Activated naive CD4-positive, alpha-beta T cell treated with anti-CD3 and anti-CD28 coated beads, Interleukin-2, amount 50 U/mL, for 24 hours (primary cell): ENCODE measurements around the gene SLFN12.

Experiments used
- H3K27ac Mint-ChIP-seq: one replicate; pipeline ENCODE4 v1.8.0; 2021; ENCODE audit warnings: mild to moderate bottlenecking, mixed read lengths
- H3K27me3 Mint-ChIP-seq: one replicate; pipeline ENCODE4 v1.8.0; 2021; ENCODE audit warnings: mixed read lengths
- H3K36me3 Mint-ChIP-seq: one replicate; pipeline ENCODE4 v1.8.0; 2021; ENCODE audit warnings: mixed read lengths
- H3K4me1 Mint-ChIP-seq: one replicate; pipeline ENCODE4 v1.8.0; 2021; ENCODE audit warnings: mixed read lengths
- H3K4me3 Mint-ChIP-seq: one replicate; pipeline ENCODE4 v1.8.0; 2021; ENCODE audit warnings: mild to moderate bottlenecking, mixed read lengths
- H3K9me3 Mint-ChIP-seq: one replicate; pipeline ENCODE4 v1.8.0; 2021; ENCODE audit warnings: mixed read lengths

Gene SLFN12

DNA sequence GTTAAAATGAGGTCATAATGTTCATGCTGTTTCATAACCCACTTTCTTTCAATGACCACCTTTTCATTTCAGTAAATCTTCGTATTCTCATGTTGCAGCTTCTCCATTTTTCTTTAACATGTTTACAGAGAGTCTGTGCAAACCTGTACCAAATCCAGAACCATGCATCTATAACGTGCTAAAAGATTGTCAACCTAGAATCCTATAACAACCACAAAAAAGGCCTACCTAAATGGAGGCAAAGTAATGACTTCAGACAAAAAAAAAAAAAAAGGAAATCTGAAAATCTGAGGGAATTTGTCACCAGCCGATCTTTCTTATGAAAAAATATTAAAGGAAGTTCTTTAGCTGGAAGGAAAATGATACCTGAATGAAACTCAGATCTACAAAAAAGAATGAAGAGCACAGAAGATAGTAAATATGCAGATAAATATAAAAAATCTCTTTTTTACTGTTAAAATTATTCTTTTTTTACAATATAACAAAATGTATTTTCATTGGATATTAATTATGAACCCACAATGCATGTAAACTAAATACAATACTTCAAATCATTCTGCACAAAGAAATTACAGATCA, 57.4 kb downstream of the SLFN12 start:
- peaks cover 66% of the 10 kb centered on the region for H3K4me1 Mint-ChIP-seq
- peaks cover 9% of the 10 kb centered on the region for H3K9me3 Mint-ChIP-seq
- H3K27ac Mint-ChIP-seq = peak overlapping the region; percentile 96
- peak overlapping the region; percentile 97 for H3K4me3 Mint-ChIP-seq
- H3K36me3 Mint-ChIP-seq = peaks cover 3% of the 10 kb centered on the region
- no peaks in the 10 kb centered on the region for H3K27me3 Mint-ChIP-seq

DNA sequence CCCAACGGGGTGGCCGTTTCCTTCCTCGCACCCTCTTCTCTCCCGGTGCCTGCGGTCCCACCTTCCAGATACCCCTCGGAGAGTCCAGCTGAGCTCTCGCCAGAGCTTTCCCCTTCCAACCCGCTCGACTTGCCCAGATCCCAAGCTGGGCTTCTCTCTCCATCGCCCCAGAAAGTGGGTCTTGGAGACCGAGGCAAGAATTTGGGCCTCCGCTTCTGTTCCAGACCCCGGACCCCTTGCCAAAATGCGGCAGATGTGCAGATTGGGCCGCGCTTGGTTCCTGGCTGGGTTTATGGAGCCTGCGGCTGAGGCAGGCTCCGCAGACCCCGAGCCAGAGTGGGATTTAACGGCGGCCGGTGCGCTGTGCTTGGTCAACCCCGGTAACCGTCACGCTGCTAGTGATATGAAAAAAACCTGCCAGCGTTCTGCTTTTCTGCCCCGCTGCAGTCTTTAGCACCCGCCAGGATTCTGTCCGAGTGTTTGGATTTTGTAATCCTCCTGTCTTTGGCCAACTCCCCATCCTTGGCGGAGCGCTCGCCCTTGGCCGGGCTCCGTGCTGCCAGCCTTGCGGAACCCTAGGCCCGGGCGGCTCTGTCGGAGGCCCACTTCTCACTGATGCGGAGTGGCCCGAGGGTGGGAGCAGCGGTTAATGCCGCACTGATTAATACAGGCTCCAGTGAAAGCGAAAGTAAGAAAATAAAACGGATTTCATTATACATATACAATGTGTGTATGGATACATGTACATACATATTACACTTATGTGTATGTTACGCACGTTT, 58.1 kb downstream of the SLFN12 start:
- Mint-ChIP-seq H3K36me3 (peaks cover 8% of the 10 kb centered on the region), H3K9me3 (peaks cover 14% of the 10 kb centered on the region), H3K4me1 (peaks cover 69% of the 10 kb centered on the region)

GRCh38 chr17:35373534-35373983, 58.7 kb downstream of the SLFN12 start, which contains the start of gene SLFN11:
Gene SLFN11, minus strand, starts transcription at chr17:35373621. Its CDS starts 9,814 bp downstream, at chr17:35363807.
- Mint-ChIP-seq H3K4me1 (peaks cover 70% of the 10 kb centered on the region), H3K9me3 (peaks cover 14% of the 10 kb centered on the region), H3K27me3 (no peaks in the 10 kb centered on the region), H3K36me3 (peaks cover 8% of the 10 kb centered on the region), H3K27ac (peak within 1 kb of the TSS; percentile 96), H3K4me3 (peak within 1 kb of the TSS; percentile 97)

More for the DNA sequence above, 58.1 kb downstream of the SLFN12 start:
- Mint-ChIP-seq H3K4me3 (peak overlapping the region; percentile 97), H3K27me3 (no peaks in the 10 kb centered on the region), H3K27ac (peak overlapping the region; percentile 96)

GRCh38 chr17:35372846-35373533, 59.3 kb downstream of the SLFN12 start:
- Mint-ChIP-seq H3K36me3 (peaks cover 8% of the 10 kb centered on the region), H3K27ac (peak overlapping the region; percentile 96)

DNA sequence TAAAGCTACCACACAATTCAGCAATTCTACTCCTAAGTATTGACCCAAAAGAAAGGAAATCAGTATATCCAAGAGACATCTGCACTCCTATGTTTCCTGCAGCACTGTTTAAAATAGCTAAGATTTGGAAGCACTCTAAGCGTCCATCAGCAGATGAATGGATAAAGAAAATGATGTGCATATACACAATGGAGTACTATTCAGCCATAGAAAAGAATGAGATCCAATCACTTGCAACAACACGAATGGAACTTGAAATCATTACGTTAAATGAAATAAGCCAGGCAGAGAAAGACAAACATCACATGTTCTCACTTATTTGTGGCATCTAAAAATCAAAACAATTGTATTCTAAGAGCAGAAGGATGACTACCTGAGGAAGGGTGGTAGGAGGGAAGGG, 60.4 kb downstream of the SLFN12 start:
- Mint-ChIP-seq H3K27ac (peak overlapping the region; percentile 52), H3K4me1 (peaks cover 73% of the 10 kb centered on the region), H3K9me3 (peaks cover 14% of the 10 kb centered on the region), H3K27me3 (no peaks in the 10 kb centered on the region), H3K4me3 (peak overlapping the region; percentile 82), H3K36me3 (peaks cover 8% of the 10 kb centered on the region)

More at GRCh38 chr17:35372846-35373533, 59.3 kb downstream of the SLFN12 start:
- H3K27me3 Mint-ChIP-seq = no peaks in the 10 kb centered on the region
- H3K9me3 Mint-ChIP-seq = peaks cover 14% of the 10 kb centered on the region
- H3K4me3 Mint-ChIP-seq = peak overlapping the region; percentile 97
- H3K4me1 Mint-ChIP-seq = peaks cover 74% of the 10 kb centered on the region

DNA sequence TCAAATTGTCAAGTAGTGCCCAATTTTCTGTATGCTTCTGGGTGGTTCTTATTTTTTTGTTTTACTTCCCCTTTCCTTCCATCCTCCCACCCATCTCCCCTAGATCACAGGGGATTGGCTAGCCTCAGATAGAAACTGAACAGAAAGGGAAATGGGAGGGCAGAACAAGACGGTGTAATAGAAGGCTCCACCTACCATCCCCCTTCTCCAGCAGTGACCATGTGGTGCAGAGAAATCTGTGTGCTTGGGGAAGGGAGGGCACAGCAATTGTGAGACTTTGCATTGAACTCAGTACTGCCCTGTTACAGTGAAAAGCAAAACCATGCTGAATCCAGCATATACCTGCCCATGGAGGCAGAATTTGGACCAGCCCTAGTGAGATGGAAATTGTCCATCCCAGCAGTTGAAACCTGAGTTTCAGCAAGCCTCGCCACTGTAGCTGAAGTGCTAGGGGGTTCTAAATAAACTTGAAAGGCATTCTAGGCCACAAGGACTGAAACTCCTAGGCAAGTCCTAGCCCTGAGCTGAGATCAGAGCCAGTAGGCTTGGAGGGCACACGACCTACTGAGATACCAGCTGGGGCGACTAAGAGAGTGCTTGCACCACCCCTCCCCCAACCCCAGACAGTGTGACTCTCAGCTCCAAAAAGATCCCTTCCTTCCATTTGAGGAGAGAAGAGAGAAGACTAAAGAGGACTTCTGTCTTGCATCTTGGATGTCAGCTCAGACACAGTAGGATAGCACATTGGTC, 64.0 kb downstream of the SLFN12 start:
- H3K27ac Mint-ChIP-seq = no peak overlapping the region
- H3K4me1 Mint-ChIP-seq = peaks cover 56% of the 10 kb centered on the region
- H3K36me3 Mint-ChIP-seq = peaks cover 21% of the 10 kb centered on the region
- peaks cover 14% of the 10 kb centered on the region for H3K9me3 Mint-ChIP-seq
- peak overlapping the region; percentile 6 for H3K4me3 Mint-ChIP-seq
- H3K27me3 Mint-ChIP-seq = no peaks in the 10 kb centered on the region

DNA sequence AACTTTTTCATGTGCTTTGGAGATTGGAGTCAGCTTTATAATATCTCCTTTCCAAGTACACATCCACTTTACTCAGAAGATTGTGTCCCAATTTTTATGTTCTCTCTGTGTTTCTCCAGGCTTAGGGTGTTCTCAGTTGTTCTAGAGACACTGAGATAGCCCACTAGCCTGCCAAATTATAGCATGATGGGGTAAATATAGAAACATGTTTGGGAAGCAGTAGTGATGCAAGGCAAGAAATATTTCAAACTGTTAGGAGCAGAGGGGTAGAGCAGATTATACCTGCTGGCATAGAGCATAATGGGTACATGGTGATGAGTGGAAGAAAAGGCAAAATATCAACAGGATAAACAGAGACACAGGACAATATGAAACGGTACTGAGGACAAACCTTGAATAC, 71.3 kb downstream of the SLFN12 start:
- no peak overlapping the region for H3K27ac Mint-ChIP-seq
- no peaks in the 10 kb centered on the region for H3K27me3 Mint-ChIP-seq
- H3K36me3 Mint-ChIP-seq = peaks cover 19% of the 10 kb centered on the region
- H3K4me1 Mint-ChIP-seq = peaks cover 22% of the 10 kb centered on the region
- no peak overlapping the region for H3K4me3 Mint-ChIP-seq
- H3K9me3 Mint-ChIP-seq = no peaks in the 10 kb centered on the region
